ENCODE measurements around the gene FGF11. TPM values are rescaled to one million over a fixed set of nuclear protein-coding genes. Genes with fewer than 3 reads are reported as not detected.

FGF11 gene
- total and polyA plus RNA-seq, 2 donors (not counting 3 experiments of a cell fraction or from before 2014, with no cell fraction given), result 0.70 TPM; not detected in 1

GRCh38 chr17:7437950-7438614 is 1.2 kb upstream of the FGF11 start:
- dilution Hi-C loops (cut with MboI; ENCODE audit: extremely low pct_ligation_motif_present, low sequenced_read_pairs) (no loop called here), intact Hi-C loops (cut with micrococcal nuclease) (loop anchor here (1.0 to 5.0 kb wide), 5 partner anchors 17 to 249 kb away; partner anchors contain the start of genes CTDNEP1, ELP5, SENP3 and TP53)
- H3K9me3 ChIP-seq (replicated peaks; ENCODE audit: control insufficient read depth, insufficient read depth, low read length), result no peaks in the 10 kb centered on the region
- DNase-seq (ENCODE audit: low read depth, low spot score) (peak; percentile 18), FAIRE-seq (no peak)
- H3K79me2 ChIP-seq (ENCODE audit: control insufficient read depth, insufficient read depth, low read length), result no peaks in the 10 kb centered on the region
- peak overlapping the region in 1 of 3 experiments; percentile 23 for H3K4me3 ChIP-seq (replicated peaks in 1 of 3; ENCODE audit: insufficient read depth in 1 of 3, low read depth in 1 of 3, low read length in 3 of 3)
- H3K36me3 ChIP-seq (ENCODE audit: control insufficient read depth in 2 of 2, extremely low read depth in 1 of 2, insufficient read depth in 2 of 2, low read length in 2 of 2), result no peaks in the 10 kb centered on the region
- H3K4me2 ChIP-seq (ENCODE audit: insufficient read depth, low read length), result no peak overlapping the region
- no TSS peak for BruUV-seq (replicated peaks)
- POLR2A ChIA-PET, result interaction anchor here (1.2 kb wide), 1 partner anchor 34 kb away, joined by 3 read pairs; the partner anchor contains the start of gene TMEM256
- no peaks in the 10 kb centered on the region for H4K20me1 ChIP-seq (replicated peaks; ENCODE audit: control insufficient read depth, extremely low read depth, insufficient read depth, low read length)
- no peak overlapping the region for H3K9ac ChIP-seq (replicated peaks; ENCODE audit: extremely low read depth, insufficient read depth, low read length)
- no peak overlapping the region for H2AFZ ChIP-seq (ENCODE audit: low read depth, low read length)
- CTCF ChIA-PET, result interaction anchor here (0.7 to 4.4 kb wide), 10 partner anchors 7 to 151 kb away, joined by 3 to 70 read pairs (median 4); partner anchors contain the start of genes CHRNB1 and TMEM95
- peak; percentile 38 for TF ChIP-seq EZH2 (IDR thresholded peaks at IDR 0.05; ENCODE audit: borderline replicate concordance, low read depth, low read length, severe bottlenecking)
- TF ChIP-seq GATA2 (IDR thresholded peaks at IDR 0.05; ENCODE audit: insufficient read depth, insufficient read length, low read depth, low read length), result no peak
- TF ChIP-seq JUN (IDR thresholded peaks at IDR 0.05; ENCODE audit: borderline replicate concordance, insufficient read depth, insufficient read length, low read depth), result no peak
- no peak for TF ChIP-seq POLR2A (IDR thresholded peaks at IDR 0.05; ENCODE audit: low read depth, low read length)
- no peak for TF ChIP-seq MYC (IDR thresholded peaks at IDR 0.05; ENCODE audit: low read depth, low read length)
- no peak for TF ChIP-seq CTCF (IDR thresholded peaks at IDR 0.05; ENCODE audit: extremely low read depth in 1 of 2, insufficient read depth in 1 of 2, low read depth in 1 of 2, low read length in 2 of 2)
- peaks cover 20 to 28% of the 10 kb centered on the region in 2 experiments for H3K27me3 ChIP-seq (ENCODE audit: control insufficient read depth in 2 of 2, insufficient read depth in 2 of 2, low read length in 2 of 2)
- H3K27ac ChIP-seq (ENCODE audit: insufficient read depth, low read depth, low read length), result no peak overlapping the region
- H3K9me1 ChIP-seq (replicated peaks; ENCODE audit: control insufficient read depth, extremely low read depth, insufficient read depth, low read length), result no peaks in the 10 kb centered on the region
- peaks cover 23% of the 10 kb centered on the region for H3K4me1 ChIP-seq (ENCODE audit: control insufficient read depth, extremely low read depth, insufficient read depth, low read length)
